Panc1 (cell line): ENCODE results near the gene HK1. TPM values are rescaled to one million over a fixed set of nuclear protein-coding genes. Genes with fewer than 3 reads are reported as not detected.

Experiments used
- ATAC-seq: fragments of 200-7000 bp; cut with Tn5 transposase; 2 replicates; pipeline ENCODE4 v1.9.1; 2020; ENCODE audit warnings: mild to moderate bottlenecking, moderate library complexity
- BruUV-seq: library from RNA; stranded (reverse); fragments of 400-500 nt; replicated peaks from 2 replicates; lab custom pipeline; 2021; lab: Mats Ljungman, UMichigan
- CTCF ChIA-PET: fragments of 300-600 bp; sonication (Branson Sonifier 250); formaldehyde crosslinking; loops from one replicate; lab custom pipeline; 2022; ENCODE audit warnings: antibody characterized with exemption; lab: Charles Lee
- POLR2A ChIA-PET: fragments of 300-600 bp; sonication (Branson Sonifier 250); formaldehyde crosslinking; loops from one replicate; lab custom pipeline; 2022; ENCODE audit warnings: antibody characterized with exemption; lab: Charles Lee
- DNase-seq: peaks from one replicate; pipeline ENCODE4 v3.0.0-alpha.2; 2010; ENCODE audit warnings: low read depth, low spot score
- H3K27ac ChIP-seq: 2 replicates; pipeline ENCODE4 v1.5.1; 2011; ENCODE audit warnings: mild to moderate bottlenecking, low read length, inconsistent platforms
- H3K27me3 ChIP-seq: fragments of 200-500 bp; sonication (Bioruptor generic); 2 replicates; pipeline ENCODE4 v1.6.0; 2014; ENCODE audit warnings: low read length, inconsistent platforms; ENCODE audit not compliant: control insufficient read depth, insufficient read depth
- H3K36me3 ChIP-seq: fragments of 200-500 bp; sonication (Bioruptor generic); 2 replicates; pipeline ENCODE4 v1.5.1; 2014; ENCODE audit warnings: inconsistent platforms, mild to moderate bottlenecking, low read length, moderate library complexity; ENCODE audit not compliant: control insufficient read depth, insufficient read depth
- H3K4me1 ChIP-seq: 2 replicates; pipeline ENCODE4 v1.5.1; 2011; ENCODE audit warnings: inconsistent platforms, mild to moderate bottlenecking, low read length, moderate library complexity; ENCODE audit not compliant: control insufficient read depth, insufficient read depth
- H3K4me3 ChIP-seq, 2 experiments: 2 replicates each; pipeline ENCODE4 v1.5.1; 2011 to 2012; ENCODE audit warnings: low read depth in 2 of 2, low read length in 2 of 2, mild to moderate bottlenecking in 2 of 2, inconsistent platforms in 1 of 2, moderate library complexity in 1 of 2
- H3K9me3 ChIP-seq: fragments of 200-500 bp; sonication (Bioruptor generic); 2 replicates; pipeline ENCODE4 v1.5.1; 2014; ENCODE audit warnings: low read depth, mild to moderate bottlenecking, inconsistent platforms, low read length, moderate library complexity; ENCODE audit not compliant: control insufficient read depth, insufficient read depth
- POLR2AphosphoS5 ChIP-seq: IDR thresholded peaks from 2 replicates; pipeline ENCODE4 v1.6.1; 2012; ENCODE audit warnings: mild to moderate bottlenecking, low read depth, low read length, moderate library complexity
- SIN3A ChIP-seq: IDR thresholded peaks from 2 replicates; pipeline ENCODE4 v1.6.1; 2012; ENCODE audit warnings: low read depth, mild to moderate bottlenecking, low read length, moderate library complexity, borderline replicate concordance; ENCODE audit not compliant: insufficient read depth
- TCF7L2 ChIP-seq: IDR thresholded peaks from 2 replicates; pipeline ENCODE4 v1.6.1; 2011; ENCODE audit warnings: mild to moderate bottlenecking, low read depth, low read length, inconsistent platforms
- in situ Hi-C: cut with HindIII; loops from 2 replicates; pipeline ENCODE4 v1.10.0; 2016; ENCODE audit warnings: low sequenced_read_pairs, low pct_unique_long_range_greater_than_20kb
- intact Hi-C: fragments of 100-400 bp; cut with micrococcal nuclease; formaldehyde crosslinking; loops from one replicate; pipeline ENCODE4 v1.10.0; 2022; ENCODE audit not compliant: unreplicated experiment
- total RNA-seq: library from RNA; stranded (reverse); gene quantifications from one replicate; pipeline ENCODE4 v1.2.1, GENCODE V29; 2021; ENCODE audit not compliant: unreplicated experiment
- TF ChIP-seq, protein P1 (sequence below), 2 experiments: IDR thresholded peaks; 2 replicates each; pipeline ENCODE4 v1.6.1; 2011 to 2012; ENCODE audit warnings: low read depth in 2 of 2, control low read depth in 1 of 2, low read length in 1 of 2, mild to moderate bottlenecking in 1 of 2, moderate library complexity in 1 of 2; ENCODE audit not compliant: insufficient read depth in 1 of 2
- TF ChIP-seq, protein P2 (sequence below): fragments of 450-650 bp; IDR thresholded peaks from 2 replicates; pipeline ENCODE4 v1.5.1; 2017; ENCODE audit warnings: mild to moderate bottlenecking

Gene HK1
- total RNA-seq, 1 experiment from 2014 or later: 74.4 TPM

DNA sequence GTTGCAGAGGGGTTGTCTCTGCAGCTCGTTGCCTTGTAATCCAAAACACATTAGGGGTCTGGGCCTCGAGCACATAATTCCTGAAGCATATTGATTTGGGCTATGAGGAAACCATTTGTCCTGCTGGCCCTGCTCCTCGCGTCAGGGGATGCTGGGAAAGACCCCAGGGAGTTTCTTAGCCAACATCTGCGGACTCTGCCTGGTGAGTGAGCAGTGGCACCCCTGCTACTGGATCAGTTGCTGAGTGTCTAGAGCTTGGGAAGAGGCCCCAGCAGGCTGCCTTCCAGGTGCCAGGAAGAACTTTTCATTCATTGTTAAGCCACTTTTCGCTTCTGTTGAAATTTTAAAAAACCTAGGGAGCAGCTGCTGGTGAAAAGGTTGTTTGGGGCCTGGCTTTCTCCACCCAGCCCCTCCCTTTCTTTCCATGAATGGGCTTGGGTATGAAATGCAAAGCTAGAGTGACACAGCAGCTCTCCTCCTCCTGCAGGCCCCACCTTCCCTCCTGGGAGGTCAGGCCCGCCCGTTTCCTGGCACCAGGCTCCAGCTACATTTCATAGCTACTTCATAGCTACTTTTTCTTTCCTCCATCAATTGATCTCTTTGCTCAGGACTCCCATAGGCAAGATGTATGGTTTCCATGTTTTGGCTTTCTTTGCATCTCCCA lies 111.7 kb downstream of the HK1 start:
- ChIA-PET POLR2A (interaction anchor here (0.5 kb wide), 1 partner anchor 780 kb away, joined by 4 read pairs; the partner anchor contains the start of gene SAR1A), CTCF (no interaction called here)
- intact Hi-C loops: no loop called here
- no peak overlapping the region for H3K4me3 ChIP-seq
- DNase-seq (no peak), ATAC-seq (no peak)
- H3K9me3 ChIP-seq: no peaks in the 10 kb centered on the region
- TF ChIP-seq TCF7L2: no peak
- TF ChIP-seq, protein P1, sequence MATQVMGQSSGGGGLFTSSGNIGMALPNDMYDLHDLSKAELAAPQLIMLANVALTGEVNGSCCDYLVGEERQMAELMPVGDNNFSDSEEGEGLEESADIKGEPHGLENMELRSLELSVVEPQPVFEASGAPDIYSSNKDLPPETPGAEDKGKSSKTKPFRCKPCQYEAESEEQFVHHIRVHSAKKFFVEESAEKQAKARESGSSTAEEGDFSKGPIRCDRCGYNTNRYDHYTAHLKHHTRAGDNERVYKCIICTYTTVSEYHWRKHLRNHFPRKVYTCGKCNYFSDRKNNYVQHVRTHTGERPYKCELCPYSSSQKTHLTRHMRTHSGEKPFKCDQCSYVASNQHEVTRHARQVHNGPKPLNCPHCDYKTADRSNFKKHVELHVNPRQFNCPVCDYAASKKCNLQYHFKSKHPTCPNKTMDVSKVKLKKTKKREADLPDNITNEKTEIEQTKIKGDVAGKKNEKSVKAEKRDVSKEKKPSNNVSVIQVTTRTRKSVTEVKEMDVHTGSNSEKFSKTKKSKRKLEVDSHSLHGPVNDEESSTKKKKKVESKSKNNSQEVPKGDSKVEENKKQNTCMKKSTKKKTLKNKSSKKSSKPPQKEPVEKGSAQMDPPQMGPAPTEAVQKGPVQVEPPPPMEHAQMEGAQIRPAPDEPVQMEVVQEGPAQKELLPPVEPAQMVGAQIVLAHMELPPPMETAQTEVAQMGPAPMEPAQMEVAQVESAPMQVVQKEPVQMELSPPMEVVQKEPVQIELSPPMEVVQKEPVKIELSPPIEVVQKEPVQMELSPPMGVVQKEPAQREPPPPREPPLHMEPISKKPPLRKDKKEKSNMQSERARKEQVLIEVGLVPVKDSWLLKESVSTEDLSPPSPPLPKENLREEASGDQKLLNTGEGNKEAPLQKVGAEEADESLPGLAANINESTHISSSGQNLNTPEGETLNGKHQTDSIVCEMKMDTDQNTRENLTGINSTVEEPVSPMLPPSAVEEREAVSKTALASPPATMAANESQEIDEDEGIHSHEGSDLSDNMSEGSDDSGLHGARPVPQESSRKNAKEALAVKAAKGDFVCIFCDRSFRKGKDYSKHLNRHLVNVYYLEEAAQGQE (IDR thresholded peaks at IDR 0.05; ENCODE audit: insufficient read depth in 1 of 2, low read depth in 2 of 2, low read length in 1 of 2): no peak
- TF ChIP-seq, protein P2, sequence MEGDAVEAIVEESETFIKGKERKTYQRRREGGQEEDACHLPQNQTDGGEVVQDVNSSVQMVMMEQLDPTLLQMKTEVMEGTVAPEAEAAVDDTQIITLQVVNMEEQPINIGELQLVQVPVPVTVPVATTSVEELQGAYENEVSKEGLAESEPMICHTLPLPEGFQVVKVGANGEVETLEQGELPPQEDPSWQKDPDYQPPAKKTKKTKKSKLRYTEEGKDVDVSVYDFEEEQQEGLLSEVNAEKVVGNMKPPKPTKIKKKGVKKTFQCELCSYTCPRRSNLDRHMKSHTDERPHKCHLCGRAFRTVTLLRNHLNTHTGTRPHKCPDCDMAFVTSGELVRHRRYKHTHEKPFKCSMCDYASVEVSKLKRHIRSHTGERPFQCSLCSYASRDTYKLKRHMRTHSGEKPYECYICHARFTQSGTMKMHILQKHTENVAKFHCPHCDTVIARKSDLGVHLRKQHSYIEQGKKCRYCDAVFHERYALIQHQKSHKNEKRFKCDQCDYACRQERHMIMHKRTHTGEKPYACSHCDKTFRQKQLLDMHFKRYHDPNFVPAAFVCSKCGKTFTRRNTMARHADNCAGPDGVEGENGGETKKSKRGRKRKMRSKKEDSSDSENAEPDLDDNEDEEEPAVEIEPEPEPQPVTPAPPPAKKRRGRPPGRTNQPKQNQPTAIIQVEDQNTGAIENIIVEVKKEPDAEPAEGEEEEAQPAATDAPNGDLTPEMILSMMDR: no peak
- TF ChIP-seq SIN3A: no peak
- TF ChIP-seq POLR2AphosphoS5: no peak
- BruUV-seq: no TSS peak
- H3K27me3 ChIP-seq: no peaks in the 10 kb centered on the region
- no peaks in the 10 kb centered on the region for H3K36me3 ChIP-seq
- H3K27ac ChIP-seq: no peak overlapping the region
- in situ Hi-C loops: no loop called here
- H3K4me1 ChIP-seq: no peaks in the 10 kb centered on the region

DNA sequence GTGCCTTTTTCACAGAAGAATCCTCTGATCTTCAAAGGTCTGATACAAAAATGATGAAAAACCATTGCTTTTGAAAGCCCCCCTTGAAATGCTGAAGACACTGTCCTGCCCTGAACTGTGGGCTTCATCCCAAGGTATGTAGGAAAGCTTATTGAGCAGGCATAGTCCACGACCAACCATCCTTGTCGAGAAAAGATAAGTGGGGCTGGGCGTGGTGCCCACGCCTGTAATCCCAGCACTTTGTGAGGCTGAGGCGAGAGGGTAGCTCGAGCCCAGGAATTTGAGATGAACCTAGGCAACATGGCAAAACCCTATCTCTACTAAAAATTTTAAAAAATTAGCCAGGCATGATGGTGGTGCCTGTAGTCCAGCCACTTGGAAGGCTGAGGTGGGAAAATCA lies 112.9 kb downstream of the HK1 start:
- no peak overlapping the region for H3K4me3 ChIP-seq
- in situ Hi-C loops (no loop called here), intact Hi-C loops (no loop called here)
- H3K27me3 ChIP-seq: no peaks in the 10 kb centered on the region
- no peak for DNase-seq
- no peaks in the 10 kb centered on the region for H3K9me3 ChIP-seq
- no peak overlapping the region for H3K27ac ChIP-seq
- ChIA-PET POLR2A (no interaction called here), CTCF (interaction anchor here (0.5 to 0.7 kb wide), 3 partner anchors 48 to 217 kb away, joined by 3 to 15 read pairs (median 4); no protein-coding TSS in a partner anchor)
- H3K4me1 ChIP-seq: no peaks in the 10 kb centered on the region
- no TSS peak for BruUV-seq
- H3K36me3 ChIP-seq: no peaks in the 10 kb centered on the region
- no peak for TF ChIP-seq POLR2AphosphoS5
- TF ChIP-seq, protein P2: no peak
- TF ChIP-seq SIN3A: no peak
- TF ChIP-seq TCF7L2: no peak
- TF ChIP-seq, protein P1 (IDR thresholded peaks at IDR 0.05; ENCODE audit: insufficient read depth in 1 of 2, low read depth in 2 of 2, low read length in 1 of 2): no peak
- no peak for ATAC-seq
